ENCODE results near the gene AZU1.

Gene AZU1

GRCh38 chr19:814152-815078, 13.2 kb upstream of the AZU1 start (continued):
- peak; percentile 40; the same call in 1 of the 2 replicates for TF ChIP-seq ZNF366 (tag by site-specific recombination; conservative IDR thresholded peaks at IDR 0.05)
- TF ChIP-seq HIC1 (tag by site-specific recombination; IDR thresholded peaks at IDR 0.05), result peak; percentile 49
- TF ChIP-seq BCL11B (tag by site-specific recombination; IDR thresholded peaks at IDR 0.05; ENCODE audit: low read depth), result peak; percentile 6; the same call in 1 of the 2 replicates
- TF ChIP-seq, protein P1, sequence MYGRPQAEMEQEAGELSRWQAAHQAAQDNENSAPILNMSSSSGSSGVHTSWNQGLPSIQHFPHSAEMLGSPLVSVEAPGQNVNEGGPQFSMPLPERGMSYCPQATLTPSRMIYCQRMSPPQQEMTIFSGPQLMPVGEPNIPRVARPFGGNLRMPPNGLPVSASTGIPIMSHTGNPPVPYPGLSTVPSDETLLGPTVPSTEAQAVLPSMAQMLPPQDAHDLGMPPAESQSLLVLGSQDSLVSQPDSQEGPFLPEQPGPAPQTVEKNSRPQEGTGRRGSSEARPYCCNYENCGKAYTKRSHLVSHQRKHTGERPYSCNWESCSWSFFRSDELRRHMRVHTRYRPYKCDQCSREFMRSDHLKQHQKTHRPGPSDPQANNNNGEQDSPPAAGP (tag by site-specific recombination; IDR thresholded peaks at IDR 0.05), result no peak
- TF ChIP-seq ZNF223 (tag by site-specific recombination; IDR thresholded peaks at IDR 0.05), result no peak
- no peak for TF ChIP-seq GFI1B (tag by site-specific recombination; IDR thresholded peaks at IDR 0.05)
- TF ChIP-seq ZNF132 (tag by site-specific recombination; IDR thresholded peaks at IDR 0.05; ENCODE audit: borderline replicate concordance), result no peak
- no peak for TF ChIP-seq ZNF391 (tag by site-specific recombination; IDR thresholded peaks at IDR 0.05; ENCODE audit: borderline replicate concordance, low read depth)
- TF ChIP-seq MYNN (tag by site-specific recombination; IDR thresholded peaks at IDR 0.05; ENCODE audit: borderline replicate concordance), result no peak

- H3K27ac ChIP-seq (ENCODE audit: extremely low read depth, low read depth, low read length), result no peak overlapping the region
- POLR2A ChIA-PET, result no interaction called here
- TF ChIP-seq ZNF18 (tag by site-specific recombination; IDR thresholded peaks at IDR 0.05) (no peak), HIC1 (tag by site-specific recombination; IDR thresholded peaks at IDR 0.05) (peak; percentile 96)
- no peak overlapping the region for H3K4me3 ChIP-seq (ENCODE audit: low read depth, low read length)
- H3K9me3 ChIP-seq (ENCODE audit: control insufficient read depth, insufficient read depth, low read depth, low read length), result no peaks in the 10 kb centered on the region
- H3K4me1 ChIP-seq (ENCODE audit: control insufficient read depth, insufficient read depth, low read length), result no peaks in the 10 kb centered on the region
- peaks cover 9 to 32% of the 10 kb centered on the region in 2 experiments; a peak in 2 of 3 replicates for H3K36me3 ChIP-seq (ENCODE audit: control insufficient read depth in 2 of 2, insufficient read depth in 1 of 2, low read length in 2 of 2)
- CTCF ChIA-PET, result interaction anchor here (1.0 kb wide), 1 partner anchor 45 kb away, joined by 4 read pairs; no protein-coding TSS in a partner anchor
Measured at GRCh38 chr19:815079-815774, 12.4 kb upstream of the AZU1 start.

GRCh38 chr19:815775-816499, 11.7 kb upstream of the AZU1 start:
- Histone ChIP-seq H3K4me1 (ENCODE audit: control insufficient read depth, insufficient read depth, low read length) (no peaks in the 10 kb centered on the region), H3K4me3 (ENCODE audit: low read depth, low read length) (no peak overlapping the region), H3K36me3 (ENCODE audit: control insufficient read depth in 2 of 2, insufficient read depth in 1 of 2, low read length in 2 of 2) (peaks cover 8 to 25% of the 10 kb centered on the region in 2 experiments; a peak in 2 of 3 replicates), H3K27ac (ENCODE audit: extremely low read depth, low read depth, low read length) (no peak overlapping the region), H3K9me3 (ENCODE audit: control insufficient read depth, insufficient read depth, low read depth, low read length) (no peaks in the 10 kb centered on the region)
- ChIA-PET CTCF (interaction anchor here (1.0 kb wide), 1 partner anchor 46 kb away, joined by 4 read pairs; no protein-coding TSS in a partner anchor), POLR2A (no interaction called here)
- no peak for TF ChIP-seq ZNF404 (tag by site-specific recombination; IDR thresholded peaks at IDR 0.05)
- 0 out of 2 replicates have a peak, but pooled peaks have one; percentile 41 for TF ChIP-seq ZNF600 (tag by site-specific recombination; IDR thresholded peaks at IDR 0.05)
- peak; percentile 81 for TF ChIP-seq KLF8 (tag by site-specific recombination; IDR thresholded peaks at IDR 0.05)
- TF ChIP-seq ZBTB17 (tag by site-specific recombination; IDR thresholded peaks at IDR 0.05), result peak; percentile 95
- 0 out of 2 replicates have a peak, but pooled peaks have one; percentile 60 for TF ChIP-seq ZNF558 (tag by site-specific recombination; IDR thresholded peaks at IDR 0.05)
- TF ChIP-seq, protein P2, sequence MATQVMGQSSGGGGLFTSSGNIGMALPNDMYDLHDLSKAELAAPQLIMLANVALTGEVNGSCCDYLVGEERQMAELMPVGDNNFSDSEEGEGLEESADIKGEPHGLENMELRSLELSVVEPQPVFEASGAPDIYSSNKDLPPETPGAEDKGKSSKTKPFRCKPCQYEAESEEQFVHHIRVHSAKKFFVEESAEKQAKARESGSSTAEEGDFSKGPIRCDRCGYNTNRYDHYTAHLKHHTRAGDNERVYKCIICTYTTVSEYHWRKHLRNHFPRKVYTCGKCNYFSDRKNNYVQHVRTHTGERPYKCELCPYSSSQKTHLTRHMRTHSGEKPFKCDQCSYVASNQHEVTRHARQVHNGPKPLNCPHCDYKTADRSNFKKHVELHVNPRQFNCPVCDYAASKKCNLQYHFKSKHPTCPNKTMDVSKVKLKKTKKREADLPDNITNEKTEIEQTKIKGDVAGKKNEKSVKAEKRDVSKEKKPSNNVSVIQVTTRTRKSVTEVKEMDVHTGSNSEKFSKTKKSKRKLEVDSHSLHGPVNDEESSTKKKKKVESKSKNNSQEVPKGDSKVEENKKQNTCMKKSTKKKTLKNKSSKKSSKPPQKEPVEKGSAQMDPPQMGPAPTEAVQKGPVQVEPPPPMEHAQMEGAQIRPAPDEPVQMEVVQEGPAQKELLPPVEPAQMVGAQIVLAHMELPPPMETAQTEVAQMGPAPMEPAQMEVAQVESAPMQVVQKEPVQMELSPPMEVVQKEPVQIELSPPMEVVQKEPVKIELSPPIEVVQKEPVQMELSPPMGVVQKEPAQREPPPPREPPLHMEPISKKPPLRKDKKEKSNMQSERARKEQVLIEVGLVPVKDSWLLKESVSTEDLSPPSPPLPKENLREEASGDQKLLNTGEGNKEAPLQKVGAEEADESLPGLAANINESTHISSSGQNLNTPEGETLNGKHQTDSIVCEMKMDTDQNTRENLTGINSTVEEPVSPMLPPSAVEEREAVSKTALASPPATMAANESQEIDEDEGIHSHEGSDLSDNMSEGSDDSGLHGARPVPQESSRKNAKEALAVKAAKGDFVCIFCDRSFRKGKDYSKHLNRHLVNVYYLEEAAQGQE (tag by site-specific recombination; IDR thresholded peaks at IDR 0.05), result 0 out of 2 replicates have a peak, but pooled peaks have one; percentile 12
- peak; percentile 96 for TF ChIP-seq EGR2 (tag by site-specific recombination; IDR thresholded peaks at IDR 0.05; ENCODE audit: low read depth)
- no peak for TF ChIP-seq ZNF133 (tag by site-specific recombination; IDR thresholded peaks at IDR 0.05)

Measured in HEK293 (cell line).